ENCODE measurements around the gene AIG1.

DNA sequence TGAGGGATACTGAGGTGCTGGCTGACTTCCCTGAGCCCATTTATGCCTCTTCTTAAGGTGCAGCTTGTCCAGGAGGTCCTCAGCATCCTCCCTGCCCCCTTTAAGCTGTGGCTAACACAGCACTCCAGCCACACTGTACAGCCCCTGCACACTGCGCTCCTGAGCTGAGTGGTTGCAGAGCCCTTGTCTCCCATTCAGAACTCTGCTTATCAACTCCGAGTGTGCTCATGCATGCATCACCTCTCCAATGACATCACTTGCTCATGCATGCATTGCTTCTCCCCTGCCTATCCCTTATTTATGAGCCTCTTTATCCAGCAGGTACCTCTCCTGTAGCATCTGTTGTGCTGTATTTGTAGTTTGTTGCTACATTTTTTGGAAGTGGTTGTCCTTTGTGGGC is 124.6 kb downstream of the AIG1 start:
- TF ChIP-seq MYC (CRISPR knock-in tag; IDR thresholded peaks at IDR 0.05; ENCODE audit: borderline replicate concordance), result no peak
- TF ChIP-seq SOX6 (IDR thresholded peaks at IDR 0.05), result no peak
- no peak for TF ChIP-seq SOX6 (CRISPR knock-in tag; IDR thresholded peaks at IDR 0.05)
- TF ChIP-seq PHF21A (CRISPR knock-in tag; IDR thresholded peaks at IDR 0.05), result no peak
- TF ChIP-seq HMG20B (CRISPR knock-in tag; conservative IDR thresholded peaks at IDR 0.05), result no peak

Data from HepG2 (cell line).